NCI-H2081 treated with DMSO at 0.1 percent for 48 hours (cell line): ENCODE results near the gene AMH.
"Not testable (repeated sequence)": the region's sequence is repeated elsewhere in the genome, so short reads cannot be mapped to it uniquely, and the experiment has no call there.

Source experiments
- DNase-seq: peaks from one replicate; lab custom pipeline; 2025; lab: John Stamatoyannopoulos, UW

The AMH gene

GRCh38 chr19:2249010-2249866 is at the start of gene AMH:
AMH (plus strand) TSS chr19:2249323; CDS start chr19:2249333, 10 bp downstream.
- no peak for DNase-seq

DNA sequence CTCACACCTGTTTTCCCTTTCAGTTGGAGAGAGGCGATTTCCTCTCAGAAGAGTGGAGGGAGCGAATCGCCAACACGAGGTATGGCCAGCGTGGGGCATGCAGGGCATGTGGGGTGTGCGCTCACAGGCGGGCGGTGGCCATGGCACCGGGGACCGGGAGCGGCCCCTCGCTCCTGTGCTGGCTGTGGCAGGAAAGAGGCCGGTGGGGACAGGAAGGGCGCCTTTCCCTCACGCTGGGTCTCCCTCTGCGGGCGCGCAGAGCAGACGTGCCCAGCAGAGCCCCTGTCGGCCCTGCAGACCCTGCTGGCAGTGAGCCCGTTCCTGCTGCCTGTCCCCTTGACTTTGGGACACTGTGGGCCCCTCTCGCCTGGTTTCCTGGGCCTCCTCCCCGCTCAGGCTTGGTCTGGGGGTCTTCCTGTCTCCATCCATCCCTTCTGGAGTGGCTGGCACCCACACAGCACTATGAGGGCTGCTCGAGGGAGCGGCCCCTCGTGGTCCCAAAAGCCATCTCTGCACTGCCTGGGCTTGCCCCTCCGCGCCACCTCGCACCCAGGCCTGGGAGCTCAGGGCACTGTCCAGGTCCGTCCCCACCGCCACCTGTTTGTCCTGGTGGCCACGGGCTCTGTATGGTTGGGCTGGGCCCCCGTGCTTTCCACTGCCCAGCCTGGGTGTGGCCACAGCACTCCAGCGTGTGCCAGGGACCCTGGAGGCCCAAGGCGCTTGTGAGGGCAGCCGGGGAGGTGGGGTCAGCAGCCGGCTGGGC is 49.1 kb upstream of the AMH start:
- no peak for DNase-seq

DNA sequence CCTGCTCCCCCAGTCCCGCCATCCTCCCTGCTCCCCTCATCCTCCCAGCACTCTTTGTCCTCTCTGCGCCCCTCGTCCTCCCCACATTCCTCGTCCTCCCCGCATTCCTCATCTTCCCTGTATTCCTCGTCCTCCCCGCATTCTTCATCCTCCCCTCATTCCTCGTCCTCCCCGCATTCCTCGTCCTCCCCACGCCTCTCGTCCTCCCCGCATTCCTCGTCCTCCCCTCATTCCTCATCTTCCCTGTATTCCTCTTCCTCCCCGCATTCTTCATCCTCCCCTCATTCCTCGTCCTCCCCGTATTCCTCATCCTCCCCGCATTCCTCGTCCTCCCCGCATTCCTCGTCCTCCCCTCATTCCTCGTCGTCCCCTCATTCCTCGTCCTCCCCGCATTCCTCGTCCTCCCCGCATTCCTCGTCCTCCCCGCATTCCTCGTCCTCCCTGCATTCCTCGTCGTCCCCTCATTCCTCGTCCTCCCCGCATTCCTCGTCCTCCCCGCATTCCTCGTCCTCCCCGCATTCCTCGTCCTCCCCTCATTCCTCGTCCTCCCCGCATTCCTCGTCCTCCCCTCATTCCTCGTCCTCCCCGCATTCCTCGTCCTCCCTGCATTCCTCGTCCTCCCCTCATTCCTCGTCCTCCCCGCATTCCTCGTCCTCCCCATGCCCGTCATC is 48.4 kb upstream of the AMH start:
- DNase-seq = not testable (repeated sequence)

DNA sequence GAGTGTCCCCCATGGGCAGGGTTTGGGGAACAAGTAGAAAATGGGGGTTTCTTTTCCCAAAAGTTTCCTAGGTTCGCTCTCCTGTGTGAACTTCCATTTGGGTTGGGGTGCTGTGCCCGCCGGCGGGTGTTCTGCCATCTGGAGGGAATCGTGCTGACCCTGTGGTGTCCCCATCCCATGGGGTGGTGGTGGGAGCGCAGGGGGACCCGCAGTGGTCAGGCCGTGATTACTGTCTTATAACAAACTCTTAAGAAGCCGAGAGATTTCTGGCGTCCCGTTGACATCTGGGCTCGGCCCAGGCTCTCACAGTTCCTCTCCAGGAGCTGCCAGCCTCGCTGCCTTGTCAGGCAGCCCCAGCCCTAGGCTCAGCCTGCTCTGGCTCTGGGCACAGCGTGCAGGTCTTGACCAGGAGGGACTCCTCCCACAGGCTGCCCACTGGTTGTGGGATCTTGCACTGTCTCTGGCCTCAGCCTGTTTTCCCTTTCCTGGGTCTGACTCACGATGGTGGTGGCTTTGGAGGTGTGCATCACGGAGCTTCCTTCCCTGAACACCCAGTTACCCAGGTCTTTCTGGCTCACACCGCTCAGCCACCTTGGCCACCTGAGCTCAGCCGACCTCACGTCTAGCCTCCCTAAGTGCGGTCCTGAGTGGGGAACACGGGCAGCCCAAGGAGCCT is 47.5 kb upstream of the AMH start:
- no peak for DNase-seq

GRCh38 chr19:2202366-2202765 is 46.8 kb upstream of the AMH start:
- no peak for DNase-seq

DNA sequence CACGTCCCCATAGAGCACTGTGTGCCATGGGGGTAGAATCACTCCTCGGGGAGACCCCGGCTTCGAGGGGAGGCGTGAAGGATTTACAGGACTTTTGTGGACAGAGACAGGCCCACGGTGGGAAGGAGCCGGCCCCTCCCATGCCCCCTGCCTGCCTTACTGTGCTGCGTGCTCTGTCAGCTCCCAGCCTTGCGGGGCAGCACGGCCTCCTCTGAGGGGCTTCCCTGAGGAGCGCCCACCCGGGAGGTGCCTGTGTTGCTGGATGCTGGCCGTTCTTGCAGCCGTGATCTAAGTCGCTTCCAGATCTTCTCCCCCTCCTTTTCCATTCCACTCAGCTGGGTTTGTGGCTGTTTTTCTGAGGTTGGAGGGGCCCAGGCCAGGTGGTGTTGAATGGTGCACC is 42.1 kb upstream of the AMH start:
- DNase-seq = no peak

GRCh38 chr19:2207991-2208860 is 40.9 kb upstream of the AMH start:
- no peak for DNase-seq

GRCh38 chr19:2208975-2209374 is 40.1 kb upstream of the AMH start:
- no peak for DNase-seq

GRCh38 chr19:2209408-2209807 is 39.7 kb upstream of the AMH start:
- no peak for DNase-seq

DNA sequence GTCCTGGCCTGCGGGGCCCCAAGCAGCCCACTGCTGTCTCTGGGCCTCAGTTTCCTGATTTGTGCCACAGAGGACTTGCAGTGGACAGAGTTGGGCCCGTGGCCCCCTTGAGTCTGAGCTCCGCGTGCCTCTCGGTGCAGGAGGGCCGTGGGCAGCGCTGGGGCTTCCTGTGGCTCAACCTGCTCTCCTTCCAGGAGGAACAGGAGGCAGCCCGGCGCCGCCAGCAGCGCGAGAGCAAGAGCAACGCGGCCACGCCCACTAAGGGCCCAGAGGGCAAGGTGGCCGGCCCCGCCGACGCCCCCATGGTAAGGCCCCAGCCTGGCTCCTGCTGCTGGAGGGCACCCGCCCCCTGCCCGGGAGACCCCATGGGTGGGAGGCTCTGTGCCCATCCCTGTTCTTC is 38.9 kb upstream of the AMH start:
- DNase-seq = no peak

- DNase-seq = no peak
Measured at GRCh38 chr19:2210987-2211740, 38.0 kb upstream of the AMH start.

DNA sequence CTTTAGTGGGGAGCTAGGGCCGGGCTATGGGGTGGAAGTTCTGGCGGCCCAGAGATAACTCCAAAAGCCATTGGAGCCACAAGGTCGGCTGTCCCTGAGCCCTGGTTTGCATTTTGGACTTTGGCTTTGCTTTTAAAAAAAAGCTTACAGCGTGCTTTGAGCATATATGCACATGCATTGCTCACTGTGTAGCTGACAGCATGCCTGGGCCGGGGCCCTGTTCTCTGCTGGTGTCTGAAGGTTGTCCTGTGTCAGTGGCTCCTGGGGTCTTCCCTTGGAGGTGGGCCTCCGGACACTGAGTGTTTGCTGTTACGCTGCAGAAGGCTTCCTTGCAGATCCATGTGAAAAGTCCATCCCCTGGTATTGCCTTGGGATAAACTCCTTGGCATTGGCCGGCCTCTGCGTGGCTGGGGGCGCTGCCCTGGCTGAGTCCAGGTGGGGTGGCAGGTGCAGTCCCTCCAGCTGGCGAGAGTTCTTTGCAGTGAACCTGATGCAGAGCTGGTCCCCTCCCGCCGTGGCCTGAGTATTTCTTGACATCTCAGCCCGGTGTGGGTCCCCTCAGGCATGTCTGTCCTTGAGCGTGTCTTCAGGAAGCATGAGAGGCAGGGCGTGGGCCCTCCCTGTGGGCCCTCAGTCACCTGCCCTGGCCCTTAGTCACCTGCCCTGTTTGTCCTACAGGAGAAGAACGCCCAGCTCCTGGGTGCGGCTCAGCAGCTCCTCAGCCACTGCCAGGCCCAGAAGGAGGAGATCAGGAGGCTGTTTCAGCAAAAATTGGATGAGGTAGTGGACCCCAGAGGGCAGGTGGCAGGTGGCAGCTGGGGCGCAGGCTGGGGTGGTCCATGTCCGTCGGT is 36.0 kb upstream of the AMH start:
- DNase-seq = no peak

- no peak for DNase-seq
Measured at GRCh38 chr19:2213799-2214198, 35.3 kb upstream of the AMH start.

DNA sequence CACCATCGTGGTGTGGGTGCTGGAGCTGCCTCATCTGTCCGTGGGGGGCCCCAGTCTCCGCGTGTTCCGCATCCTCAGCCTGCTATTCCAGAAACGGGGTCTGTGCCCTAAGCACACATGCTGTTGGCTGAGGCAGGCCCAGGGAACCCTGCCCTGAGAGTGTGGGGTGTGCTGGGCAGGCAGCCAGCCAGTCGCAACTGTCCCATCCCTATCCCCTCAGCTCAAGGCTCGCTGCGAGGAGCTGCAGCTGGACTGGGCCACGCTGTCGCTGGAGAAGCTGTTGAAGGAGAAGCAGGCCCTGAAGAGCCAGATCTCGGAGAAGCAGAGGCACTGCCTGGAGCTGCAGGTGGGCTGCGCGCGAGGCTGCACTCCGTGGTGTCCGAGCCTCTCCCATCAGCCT is 34.9 kb upstream of the AMH start:
- DNase-seq = no peak

- DNase-seq = no peak
Measured at GRCh38 chr19:2215281-2215751, 33.8 kb upstream of the AMH start.

- DNase-seq = no peak
Measured at GRCh38 chr19:2216361-2217225, 32.5 kb upstream of the AMH start.

- no peak for DNase-seq
Measured at GRCh38 chr19:2217591-2217990, 31.5 kb upstream of the AMH start.

DNA sequence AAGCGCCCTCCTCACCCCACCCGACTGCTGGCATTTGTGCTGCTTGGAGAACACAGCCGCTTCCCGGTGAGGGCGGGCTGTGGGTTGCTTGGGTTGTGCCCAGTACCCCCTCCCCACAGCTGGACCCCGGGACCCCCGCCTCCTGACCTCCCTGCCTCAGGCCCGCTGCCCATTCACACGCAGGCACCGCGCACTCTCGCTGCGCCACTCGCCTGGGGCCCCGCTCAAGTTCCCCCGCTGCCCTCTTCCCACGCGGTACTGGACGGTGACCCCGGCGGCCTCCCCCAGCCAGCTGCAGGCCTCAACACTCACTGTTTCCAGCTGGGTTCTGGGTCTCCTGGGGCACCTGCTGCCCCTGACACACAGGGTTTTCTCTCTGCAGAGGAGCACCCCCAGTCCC is 29.4 kb upstream of the AMH start:
- DNase-seq = no peak
